Ishikawa (cell line): ENCODE data around the gene OCLN.

Experiments
- EGR1 ChIP-seq: IDR thresholded peaks from 2 replicates; pipeline ENCODE4 v1.6.1; 2012
- REST ChIP-seq: IDR thresholded peaks from 2 replicates; pipeline ENCODE4 v1.6.1; 2012; ENCODE audit warnings: low read depth, mild to moderate bottlenecking
- TCF12 ChIP-seq: IDR thresholded peaks from 2 replicates; pipeline ENCODE4 v1.6.1; 2012; ENCODE audit warnings: low read depth

- TF ChIP-seq TCF12 (no peak), EGR1 (no peak), REST (no peak)
Measured at GRCh38 chr5:69467442-69468225, 25.0 kb upstream of the OCLN start.
